COLO668 (cell line): ENCODE results near the gene EXOC7.

Experiments used
- DNase-seq: peaks from one replicate; lab custom pipeline; 2025; ENCODE audit not compliant: unreplicated experiment; lab: John Stamatoyannopoulos, UW

EXOC7 gene

GRCh38 chr17:76138234-76138895 lies 34.8 kb upstream of the EXOC7 start:
- DNase-seq = peak; percentile 83

DNA sequence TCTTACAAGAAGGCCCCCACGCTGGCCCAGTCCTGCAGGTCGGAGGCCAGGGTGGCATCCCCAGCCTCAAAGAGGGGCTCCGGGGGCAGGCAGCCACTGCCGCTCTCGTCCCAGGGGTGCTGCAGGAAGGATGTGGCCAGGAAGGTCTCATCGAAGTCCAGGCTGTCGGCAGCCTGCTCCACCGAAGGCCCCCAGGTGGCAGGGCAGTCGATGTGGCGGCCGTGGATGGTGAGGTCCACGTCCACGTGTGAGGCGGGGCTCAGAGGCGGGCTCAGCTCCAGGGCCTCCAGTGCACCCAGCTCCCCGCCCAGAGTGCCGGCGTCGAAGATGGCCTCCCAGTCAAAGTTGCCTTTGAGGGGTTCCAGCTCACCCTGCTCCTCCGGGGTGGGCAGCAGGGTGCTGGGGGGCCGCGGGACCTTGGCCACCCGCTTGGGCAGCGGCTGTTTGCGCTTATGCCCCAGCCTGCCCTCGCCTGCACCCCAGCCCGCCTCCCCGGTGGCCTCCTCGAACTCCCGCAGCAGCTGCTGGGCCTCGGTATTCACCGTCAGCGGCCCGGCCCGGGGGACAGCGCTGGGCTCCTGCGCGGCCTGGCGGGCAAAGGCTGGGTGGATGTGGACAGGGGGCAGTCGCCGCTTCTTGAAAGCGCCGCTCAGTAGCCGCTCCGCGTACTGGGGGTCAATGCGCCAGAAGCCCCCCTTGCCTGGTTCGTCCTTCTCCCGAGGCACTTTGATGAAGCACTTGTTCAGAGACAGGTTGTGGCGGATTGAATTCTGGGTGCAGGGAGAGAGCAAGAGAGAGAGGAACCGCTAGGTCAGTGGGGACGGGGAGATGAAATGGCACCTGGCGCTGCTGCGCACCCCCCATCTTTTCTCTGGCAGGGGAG lies 34.0 kb upstream of the EXOC7 start:
- peak; percentile 37 for DNase-seq

DNA sequence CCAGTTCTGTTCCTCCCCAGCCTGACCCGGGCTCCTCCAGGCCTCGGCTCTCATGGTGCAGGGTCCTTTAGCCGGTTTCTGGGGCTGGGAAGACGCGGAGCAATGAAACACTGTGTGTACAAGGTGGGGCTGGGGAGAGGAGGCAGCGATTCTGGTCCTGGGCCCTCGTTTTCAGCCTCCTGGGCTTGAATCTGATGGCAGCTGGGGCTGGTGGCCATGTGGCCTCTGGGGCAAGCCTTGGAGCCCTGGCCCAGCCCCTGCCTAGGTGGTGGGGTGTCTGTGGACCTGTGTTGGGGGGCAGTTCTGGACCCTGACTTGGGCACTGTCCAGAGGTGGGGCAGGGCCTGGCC lies 33.4 kb upstream of the EXOC7 start:
- no peak for DNase-seq

- no peak for DNase-seq
These were observed 32.9 kb upstream of the EXOC7 start for GRCh38 chr17:76136276-76137000.

- DNase-seq = no peak
These were observed 32.2 kb upstream of the EXOC7 start for GRCh38 chr17:76135810-76136188.

DNA sequence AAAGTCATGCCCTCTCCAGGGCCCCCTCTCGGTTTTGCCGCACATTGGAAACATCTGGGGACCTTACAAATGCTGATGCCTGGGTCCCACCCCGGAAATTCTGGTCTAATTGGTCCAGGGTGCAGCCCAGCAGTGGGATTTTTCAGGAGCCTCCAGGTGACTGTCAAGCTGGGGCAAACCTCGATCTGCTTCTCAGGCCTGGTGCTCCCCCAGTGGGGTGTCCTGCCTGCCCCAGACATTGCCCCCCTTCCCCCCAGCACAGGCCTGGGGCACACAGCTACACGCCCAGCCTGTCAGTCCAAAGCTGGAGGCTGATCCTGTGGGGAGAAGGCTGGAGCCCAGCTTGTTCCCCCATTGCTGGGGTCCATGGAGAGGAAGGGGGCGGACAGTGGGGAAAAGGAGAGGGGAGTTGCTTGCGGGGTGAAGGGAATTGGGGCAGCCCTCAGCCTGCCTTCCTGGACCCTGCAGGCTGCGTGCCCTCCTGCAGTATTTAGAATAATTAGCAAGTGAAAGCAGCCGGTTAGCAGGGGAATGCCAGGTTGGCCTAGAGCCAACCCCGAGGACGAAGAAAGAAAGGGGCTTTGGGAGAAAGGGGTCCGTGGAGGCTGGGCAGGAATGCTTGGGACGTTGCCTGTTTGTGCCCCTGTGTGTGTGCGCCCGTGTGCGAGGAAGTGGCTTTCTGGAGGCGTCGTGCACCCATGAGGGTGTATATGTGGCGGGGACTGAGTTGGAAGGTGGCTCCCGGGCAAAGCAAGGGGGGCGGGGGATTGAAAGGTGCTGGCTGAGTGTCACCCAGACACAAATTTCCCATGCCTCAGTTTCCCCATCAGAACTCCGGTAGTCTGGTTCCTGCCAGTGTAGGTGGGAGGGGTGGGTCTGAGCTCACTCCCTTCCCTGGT lies 31.6 kb upstream of the EXOC7 start:
- no peak for DNase-seq

- DNase-seq = peak; percentile 94
These were observed 29.2 kb upstream of the EXOC7 start for GRCh38 chr17:76132574-76133338.

DNA sequence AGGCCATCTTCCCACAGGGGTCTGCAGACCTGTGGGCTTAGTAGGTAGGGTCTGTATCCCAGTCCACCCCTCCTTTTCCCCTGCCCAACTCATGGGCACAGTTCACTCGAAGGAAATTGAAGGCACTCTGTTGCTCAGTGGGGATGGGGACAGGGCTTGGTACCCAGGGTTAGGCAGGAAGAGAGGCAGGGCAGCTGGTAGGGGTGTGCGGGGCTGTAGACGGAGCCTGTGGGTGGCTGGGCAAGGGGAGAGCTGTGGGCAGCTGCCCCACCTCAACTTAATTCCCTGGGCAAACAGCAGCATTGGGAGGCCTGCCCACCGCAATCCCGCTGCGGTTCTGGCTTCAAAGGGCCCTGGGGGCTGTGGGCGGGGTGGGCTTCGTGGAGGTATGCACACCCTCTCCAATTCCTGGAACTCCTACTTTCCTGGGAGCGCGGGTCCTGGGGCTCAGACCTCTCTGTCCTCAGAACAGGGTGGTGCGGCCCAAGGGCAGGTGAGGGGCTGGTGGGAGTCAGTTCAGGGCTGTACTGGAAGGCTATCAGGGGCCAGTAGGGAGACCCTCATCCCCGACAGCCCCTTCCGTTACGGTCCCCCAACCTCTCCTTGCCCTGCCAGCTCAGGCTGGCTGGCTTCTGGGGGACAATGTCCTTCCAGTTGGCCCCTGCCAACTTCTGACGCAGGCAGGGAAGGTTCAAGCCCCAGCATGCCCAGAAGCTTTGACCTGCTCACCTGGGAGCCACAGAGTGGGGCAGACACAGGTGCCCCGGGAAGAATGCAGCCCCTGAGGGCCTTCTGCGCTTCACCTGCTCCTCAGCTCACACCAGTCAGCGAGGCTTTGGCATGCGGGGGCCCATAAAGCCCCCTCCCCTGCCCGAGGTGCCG lies 28.3 kb upstream of the EXOC7 start:
- peak; percentile 90 for DNase-seq

- no peak for DNase-seq
These were observed 27.6 kb upstream of the EXOC7 start for GRCh38 chr17:76131051-76131691.

GRCh38 chr17:76130473-76130872 lies 26.9 kb upstream of the EXOC7 start:
- DNase-seq = no peak

DNA sequence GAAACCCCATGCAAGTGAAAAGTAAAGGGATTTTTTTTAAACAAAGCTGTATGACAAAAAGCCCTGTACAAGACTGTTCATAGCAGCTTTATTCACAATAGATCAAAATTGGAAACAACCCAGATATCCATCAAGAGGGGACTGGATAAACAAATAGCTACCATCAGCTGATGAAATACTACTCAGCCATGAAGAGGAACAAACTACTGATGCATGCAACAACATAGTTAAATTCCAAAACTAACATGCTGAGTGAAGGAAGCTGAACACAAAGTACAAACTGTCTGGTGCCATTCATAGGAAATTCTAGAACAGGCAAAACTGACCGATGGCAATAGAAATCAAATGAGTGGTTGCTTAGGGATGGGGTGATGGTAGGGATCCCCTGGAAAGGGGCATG lies 22.3 kb upstream of the EXOC7 start:
- DNase-seq = no peak

- no peak for DNase-seq
These were observed 21.7 kb upstream of the EXOC7 start for GRCh38 chr17:76125391-76125675.

- no peak for DNase-seq
These were observed 21.2 kb upstream of the EXOC7 start for GRCh38 chr17:76124582-76125390.

DNA sequence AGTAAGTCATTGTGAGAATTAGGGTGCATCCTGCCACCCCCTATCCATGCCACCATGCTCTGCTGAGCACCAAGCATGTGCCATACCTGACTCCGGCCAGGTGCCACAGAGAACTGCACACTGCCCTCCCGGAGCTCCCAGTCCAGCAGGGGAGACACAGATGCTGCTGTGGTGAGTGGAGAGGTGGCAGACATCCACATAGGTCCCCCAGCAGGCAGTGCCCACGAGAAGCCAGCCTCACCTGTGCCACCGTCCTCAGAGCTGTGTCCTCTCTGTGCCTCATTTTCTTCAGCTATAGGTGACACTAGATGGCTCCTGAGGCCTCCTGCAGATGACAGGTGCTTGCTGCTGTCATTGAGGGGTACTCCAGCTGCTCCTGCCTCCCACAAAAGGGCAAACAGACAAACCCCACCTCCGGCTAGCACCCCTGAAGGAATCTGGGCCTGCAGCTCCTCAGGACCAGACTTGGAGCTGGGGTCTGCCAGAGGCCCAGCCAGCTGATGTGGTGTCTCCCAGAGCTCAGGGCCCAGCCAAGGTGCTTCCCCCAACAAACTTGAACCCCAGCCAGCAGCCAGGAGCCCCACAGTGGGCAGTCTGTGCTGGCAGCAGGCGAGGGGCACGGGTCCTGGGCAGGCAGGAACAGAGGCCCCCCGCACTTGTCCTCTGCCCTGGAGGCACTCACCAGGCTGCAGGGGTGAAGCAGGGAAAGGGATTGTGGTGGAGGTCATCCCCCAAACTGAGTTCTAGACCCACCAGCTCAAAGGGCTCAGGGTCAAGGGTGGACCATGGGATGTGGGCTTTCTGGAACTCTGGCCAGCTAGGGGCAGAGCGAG lies 20.4 kb upstream of the EXOC7 start:
- peak; percentile 28 for DNase-seq

GRCh38 chr17:76123191-76123499 lies 19.6 kb upstream of the EXOC7 start:
- DNase-seq = no peak

DNA sequence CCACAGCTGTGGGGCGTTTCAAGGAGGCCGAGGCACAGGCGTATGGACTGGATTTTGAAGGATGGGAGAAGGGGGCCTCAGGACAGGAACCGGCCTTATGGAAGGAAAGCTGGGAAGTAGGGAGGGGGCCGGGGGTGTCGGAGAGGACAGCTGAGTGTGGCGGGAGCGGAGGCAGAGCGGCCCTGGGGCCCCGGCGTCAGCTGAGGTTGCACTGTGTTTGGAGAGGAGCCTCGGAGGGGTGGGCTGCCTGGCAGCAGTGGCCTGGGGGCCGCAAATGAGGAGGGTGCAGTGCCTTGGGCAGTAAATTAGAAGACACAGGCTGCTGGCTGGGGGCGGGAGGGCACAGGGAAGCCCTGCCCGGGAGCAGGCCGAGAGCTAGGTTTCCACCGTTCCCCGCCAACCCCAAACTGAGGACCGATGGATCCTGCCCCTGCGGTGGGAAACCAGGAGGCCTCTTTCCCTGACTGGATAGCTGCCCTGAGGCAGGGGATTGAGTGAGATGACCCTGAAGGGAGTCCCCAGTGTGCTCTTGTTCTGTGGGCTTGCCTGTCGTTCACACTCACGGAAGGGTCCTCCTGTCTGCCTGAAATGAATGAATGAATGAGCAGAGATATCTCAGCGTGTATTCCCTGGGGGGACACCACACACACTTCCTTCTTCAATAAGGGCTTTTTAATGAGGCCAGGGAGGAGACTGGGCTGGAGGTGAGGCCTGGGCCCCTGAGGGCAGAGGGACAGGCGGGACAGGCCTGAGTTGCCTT lies 19.0 kb upstream of the EXOC7 start:
- no peak for DNase-seq
